Natural killer cell (primary cell): ENCODE data around the gene ATP8B4. TPM values are rescaled to one million over a fixed set of nuclear protein-coding genes. Genes with fewer than 3 reads are reported as not detected.

Source experiments
- ATAC-seq, 3 donors: fragments of 150-1000 bp in 2 of 3; fragments of 200-7000 bp in 1 of 3; cut with Tn5 transposase; 1 replicate in 1 of 3; 2 replicates in 2 of 3; pipeline ENCODE4 v1.10.0; 2021; ENCODE audit warnings: mild to moderate bottlenecking in 2 of 3, moderate library complexity in 2 of 3
- DNase-seq, 2 donors: peaks; one replicate each; pipeline versions ENCODE4 v3.0.0 to v3.0.0-alpha.2; 2013 to 2021; ENCODE audit warnings: mixed read lengths in 1 of 2
- H3K27ac ChIP-seq: one replicate; pipeline ENCODE4 v1.5.1; 2013; ENCODE audit warnings: mild to moderate bottlenecking, low read length
- H3K27me3 ChIP-seq: one replicate; pipeline ENCODE4 v1.6.1; 2013; ENCODE audit warnings: low read length; ENCODE audit not compliant: control insufficient read depth, insufficient read depth
- H3K36me3 ChIP-seq: one replicate; pipeline ENCODE4 v1.6.1; 2013; ENCODE audit warnings: low read length; ENCODE audit not compliant: control insufficient read depth, insufficient read depth
- H3K4me1 ChIP-seq: one replicate; pipeline ENCODE4 v1.6.1; 2013; ENCODE audit warnings: low read length; ENCODE audit not compliant: control insufficient read depth, insufficient read depth
- H3K4me3 ChIP-seq: one replicate; pipeline ENCODE4 v1.5.1; 2013; ENCODE audit warnings: low read length
- H3K9me3 ChIP-seq: one replicate; pipeline ENCODE4 v1.6.1; 2013; ENCODE audit warnings: low read length; ENCODE audit not compliant: control insufficient read depth, insufficient read depth
- H3K27ac Mint-ChIP-seq, 2 donors: one replicate each; pipeline ENCODE4 v1.8.0; 2022; ENCODE audit warnings: mild to moderate bottlenecking in 2 of 2, mixed read lengths in 2 of 2, moderate library complexity in 1 of 2
- H3K27me3 Mint-ChIP-seq, 2 donors: one replicate each; pipeline ENCODE4 v1.8.0; 2022; ENCODE audit warnings: low read depth in 2 of 2, mixed read lengths in 2 of 2
- H3K36me3 Mint-ChIP-seq: one replicate; pipeline ENCODE4 v1.8.0; 2022; ENCODE audit warnings: mixed read lengths
- H3K4me1 Mint-ChIP-seq, 2 donors: one replicate each; pipeline ENCODE4 v1.8.0; 2022; ENCODE audit warnings: mixed read lengths in 2 of 2
- H3K4me3 Mint-ChIP-seq: one replicate; pipeline ENCODE4 v1.8.0; 2022; ENCODE audit warnings: mild to moderate bottlenecking, moderate library complexity, mixed read lengths
- H3K9me3 Mint-ChIP-seq, 2 donors: one replicate each; pipeline ENCODE4 v1.8.0; 2022; ENCODE audit warnings: mixed read lengths in 2 of 2
- CTCF ChIP-seq: fragments of 200-600 bp; IDR thresholded peaks from one replicate; pipeline ENCODE4 v1.8.0; 2022; ENCODE audit warnings: antibody characterized with exemption
- WGBS: methylation state at CpG from one replicate; pipeline ENCODE4 v1.1.7; 2013; ENCODE audit warnings: missing lambda C conversion rate; ENCODE audit not compliant: insufficient coverage; 5-methylcytosine and 5-hydroxymethylcytosine counted together
- intact Hi-C: fragments of 100-400 bp; cut with micrococcal nuclease; formaldehyde crosslinking; loops from one replicate; pipeline ENCODE4 v1.14.2; 2022
- total RNA-seq, 4 donors: library from RNA; stranded (reverse); fragments of 120-200 nt in 1 of 4; gene quantifications; one replicate each; pipeline versions ENCODE4 v1.2.3 to v1.2.4, GENCODE V29; 2013 to 2022

ATP8B4 gene
- total RNA-seq, 3 donors from 2014 or later (not counting 1 experiment from before 2014, with no cell fraction given), result 55.6 to 89.5 (median 75.1) TPM

GRCh38 chr15:50166216-50166615 lies 47.2 kb upstream of the ATP8B4 start:
- no CpG with 5 or more reads among the region's 1 CpG for WGBS
- no peak for TF ChIP-seq CTCF
- no peaks in the 10 kb centered on the region for H3K36me3 Mint-ChIP-seq
- Histone ChIP-seq H3K36me3 (no peaks in the 10 kb centered on the region), H3K9me3 (no peaks in the 10 kb centered on the region), H3K4me3 (no peak overlapping the region), H3K27me3 (no peaks in the 10 kb centered on the region), H3K27ac (no peak overlapping the region), H3K4me1 (no peaks in the 10 kb centered on the region)
- H3K4me1 Mint-ChIP-seq, result no peaks in the 10 kb centered on the region
- peaks cover 9 to 15% of the 10 kb centered on the region in 2 donors for H3K27me3 Mint-ChIP-seq
- intact Hi-C loops, result no loop called here
- H3K4me3 Mint-ChIP-seq, result no peak overlapping the region
- DNase-seq (no peak), ATAC-seq (no peak)
- H3K27ac Mint-ChIP-seq, result no peak overlapping the region
- no peaks in the 10 kb centered on the region for H3K9me3 Mint-ChIP-seq

DNA sequence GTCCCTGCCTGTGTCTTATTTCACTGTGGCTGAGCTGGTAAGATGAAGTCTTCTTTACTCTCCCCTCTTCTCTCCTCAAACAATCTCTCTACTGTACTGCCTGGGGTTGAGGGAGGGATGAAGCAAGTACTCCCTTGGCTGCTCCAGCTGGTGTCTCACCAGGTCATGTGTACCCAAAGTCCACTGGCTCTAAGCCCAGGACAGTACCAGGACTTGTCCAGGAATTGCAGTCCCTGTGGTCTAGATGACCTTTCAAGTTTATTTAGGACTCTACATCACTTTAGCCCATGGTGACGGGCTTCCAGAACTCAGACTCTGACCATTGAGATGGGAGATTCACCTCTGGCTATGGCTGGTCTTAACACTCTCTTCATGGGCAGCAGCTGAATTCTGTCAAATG lies 45.4 kb upstream of the ATP8B4 start:
- 94% methylated on average over 1 of the region's 1 CpG for WGBS
- TF ChIP-seq CTCF, result no peak
- no peak overlapping the region for H3K4me3 ChIP-seq
- H3K27ac ChIP-seq, result no peak overlapping the region
- no peaks in the 10 kb centered on the region for H3K36me3 ChIP-seq
- no peaks in the 10 kb centered on the region for H3K4me1 ChIP-seq
- no peaks in the 10 kb centered on the region for H3K27me3 ChIP-seq
- H3K9me3 ChIP-seq, result no peaks in the 10 kb centered on the region
- DNase-seq (no peak), ATAC-seq (no peak)
- Mint-ChIP-seq H3K9me3 (no peaks in the 10 kb centered on the region), H3K36me3 (no peaks in the 10 kb centered on the region), H3K4me1 (no peaks in the 10 kb centered on the region), H3K27me3 (peaks cover 18 to 20% of the 10 kb centered on the region in 2 donors), H3K4me3 (no peak overlapping the region), H3K27ac (no peak overlapping the region)
- intact Hi-C loops, result no loop called here

- intact Hi-C loops, result no loop called here
- Mint-ChIP-seq H3K36me3 (no peaks in the 10 kb centered on the region), H3K27me3 (peaks cover 16 to 26% of the 10 kb centered on the region in 2 donors)
Measured at GRCh38 chr15:50163719-50164410, 44.8 kb upstream of the ATP8B4 start.

More at GRCh38 chr15:50163719-50164410, 44.8 kb upstream of the ATP8B4 start:
- Mint-ChIP-seq H3K9me3 (no peaks in the 10 kb centered on the region), H3K4me3 (no peak overlapping the region), H3K4me1 (no peaks in the 10 kb centered on the region), H3K27ac (no peak overlapping the region)
- no peaks in the 10 kb centered on the region for H3K9me3 ChIP-seq
- TF ChIP-seq CTCF, result no peak
- no peak overlapping the region for H3K27ac ChIP-seq
- ATAC-seq (no peak), DNase-seq (no peak)
- H3K4me3 ChIP-seq, result no peak overlapping the region
- no peaks in the 10 kb centered on the region for H3K36me3 ChIP-seq
- no peaks in the 10 kb centered on the region for H3K4me1 ChIP-seq
- WGBS, result 79% methylated on average over 2 of the region's 2 CpGs
- H3K27me3 ChIP-seq, result no peaks in the 10 kb centered on the region
